ENCODE data around the gene C10orf90. TPM values are rescaled to one million over a fixed set of nuclear protein-coding genes. Genes with fewer than 3 reads are reported as not detected.

Gene C10orf90
- total and polyA plus RNA-seq, 3 donors from 2014 or later, result 4.3 to 17.6 (median 10.3) TPM

GRCh38 chr10:126549344-126549743, 121.1 kb downstream of the C10orf90 start:
- H3K36me3 ChIP-seq (ENCODE audit: low read depth, missing control alignments), result no peaks in the 10 kb centered on the region
- intact Hi-C loops (cut with DNase I; ENCODE audit: low total_unique reads), result no loop called here

DNA sequence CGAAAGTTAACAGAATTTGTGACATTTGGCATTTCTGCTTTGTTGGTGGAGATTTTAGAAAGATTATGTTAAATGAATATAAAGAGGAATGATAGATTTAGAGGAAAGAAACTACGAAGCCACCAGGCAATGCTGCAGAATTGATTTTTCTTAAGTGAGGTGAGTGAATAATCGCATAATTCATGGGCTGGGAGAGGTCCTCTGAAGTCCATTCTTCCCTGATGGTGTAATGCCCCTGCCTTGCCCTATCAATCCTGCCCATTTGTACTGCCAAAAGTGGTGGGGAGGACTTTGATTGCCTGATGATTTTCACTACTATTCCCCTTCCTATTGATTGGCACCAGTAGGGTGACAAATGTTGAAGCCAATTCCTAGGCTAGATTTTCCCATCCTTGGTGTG, 125.9 kb downstream of the C10orf90 start:
- no peak overlapping the region for H3K4me3 ChIP-seq
- no peaks in the 10 kb centered on the region for H3K36me3 ChIP-seq (ENCODE audit: low read depth, missing control alignments)
- no peaks in the 10 kb centered on the region for H3K4me1 ChIP-seq
- H3K27ac ChIP-seq, result no peak overlapping the region
- H3K27me3 ChIP-seq, result no peaks in the 10 kb centered on the region
- H3K9me3 ChIP-seq, result no peaks in the 10 kb centered on the region
- intact Hi-C loops (cut with DNase I; ENCODE audit: low total_unique reads), result no loop called here
- WGBS, 2 donors, result 63 to 80% methylated on average over 3 of the region's 3 CpGs
- no peak for DNase-seq
- TF ChIP-seq POLR2A (IDR thresholded peaks at IDR 0.05), result no peak
- TF ChIP-seq, protein P1, sequence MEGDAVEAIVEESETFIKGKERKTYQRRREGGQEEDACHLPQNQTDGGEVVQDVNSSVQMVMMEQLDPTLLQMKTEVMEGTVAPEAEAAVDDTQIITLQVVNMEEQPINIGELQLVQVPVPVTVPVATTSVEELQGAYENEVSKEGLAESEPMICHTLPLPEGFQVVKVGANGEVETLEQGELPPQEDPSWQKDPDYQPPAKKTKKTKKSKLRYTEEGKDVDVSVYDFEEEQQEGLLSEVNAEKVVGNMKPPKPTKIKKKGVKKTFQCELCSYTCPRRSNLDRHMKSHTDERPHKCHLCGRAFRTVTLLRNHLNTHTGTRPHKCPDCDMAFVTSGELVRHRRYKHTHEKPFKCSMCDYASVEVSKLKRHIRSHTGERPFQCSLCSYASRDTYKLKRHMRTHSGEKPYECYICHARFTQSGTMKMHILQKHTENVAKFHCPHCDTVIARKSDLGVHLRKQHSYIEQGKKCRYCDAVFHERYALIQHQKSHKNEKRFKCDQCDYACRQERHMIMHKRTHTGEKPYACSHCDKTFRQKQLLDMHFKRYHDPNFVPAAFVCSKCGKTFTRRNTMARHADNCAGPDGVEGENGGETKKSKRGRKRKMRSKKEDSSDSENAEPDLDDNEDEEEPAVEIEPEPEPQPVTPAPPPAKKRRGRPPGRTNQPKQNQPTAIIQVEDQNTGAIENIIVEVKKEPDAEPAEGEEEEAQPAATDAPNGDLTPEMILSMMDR (IDR thresholded peaks at IDR 0.05), result no peak

More at GRCh38 chr10:126549344-126549743, 121.1 kb downstream of the C10orf90 start:
- TF ChIP-seq, protein P1 (IDR thresholded peaks at IDR 0.05), result no peak
- no peak for TF ChIP-seq POLR2A (IDR thresholded peaks at IDR 0.05)
- Histone ChIP-seq H3K27ac (no peak overlapping the region), H3K4me1 (no peaks in the 10 kb centered on the region), H3K4me3 (no peak overlapping the region), H3K9me3 (no peaks in the 10 kb centered on the region), H3K27me3 (no peaks in the 10 kb centered on the region)
- DNase-seq, result no peak

- H3K4me1 ChIP-seq, result no peaks in the 10 kb centered on the region
- WGBS, 2 donors, result 85 to 86% methylated on average over 5 of the region's 5 CpGs
- DNase-seq, result no peak
- H3K9me3 ChIP-seq, result no peaks in the 10 kb centered on the region
- H3K36me3 ChIP-seq (ENCODE audit: low read depth, missing control alignments), result no peaks in the 10 kb centered on the region
- no peaks in the 10 kb centered on the region for H3K27me3 ChIP-seq
- TF ChIP-seq POLR2A (IDR thresholded peaks at IDR 0.05), result no peak
- TF ChIP-seq, protein P1 (IDR thresholded peaks at IDR 0.05), result no peak
- no peak overlapping the region for H3K4me3 ChIP-seq
- intact Hi-C loops (cut with DNase I; ENCODE audit: low total_unique reads), result no loop called here
- H3K27ac ChIP-seq, result no peak overlapping the region
Observed at GRCh38 chr10:126538439-126539135, 131.9 kb downstream of the C10orf90 start.

DNA sequence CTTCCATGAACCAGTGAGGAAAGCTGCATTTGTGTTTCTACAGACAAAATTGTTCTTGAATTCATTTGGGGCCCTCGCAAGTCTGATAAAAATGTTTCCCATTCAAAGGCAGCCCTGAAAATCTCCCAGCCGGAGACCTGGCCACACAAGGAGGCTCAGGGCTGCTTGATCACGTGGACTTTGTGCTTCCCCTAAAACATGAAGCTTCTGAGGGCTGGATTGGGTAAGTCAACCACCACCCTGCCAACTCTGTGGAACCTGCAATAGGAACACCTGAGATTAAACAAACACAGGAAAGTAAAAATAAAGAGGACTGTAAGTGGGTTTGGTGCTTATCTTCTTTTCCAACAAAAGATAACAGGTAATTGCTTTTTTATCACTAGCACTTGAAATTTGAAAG, 133.8 kb downstream of the C10orf90 start:
- intact Hi-C loops (cut with DNase I; ENCODE audit: low total_unique reads), result no loop called here

More for the DNA sequence above, 133.8 kb downstream of the C10orf90 start:
- no peaks in the 10 kb centered on the region for H3K36me3 ChIP-seq (ENCODE audit: low read depth, missing control alignments)
- no peaks in the 10 kb centered on the region for H3K9me3 ChIP-seq
- no peak for TF ChIP-seq POLR2A (IDR thresholded peaks at IDR 0.05)
- TF ChIP-seq, protein P1 (IDR thresholded peaks at IDR 0.05), result no peak
- DNase-seq, result no peak
- H3K4me3 ChIP-seq, result no peak overlapping the region
- WGBS, 2 donors, result 78 to 79% methylated on average over 3 of the region's 3 CpGs
- no peaks in the 10 kb centered on the region for H3K27me3 ChIP-seq
- no peak overlapping the region for H3K27ac ChIP-seq
- no peaks in the 10 kb centered on the region for H3K4me1 ChIP-seq

Data from testis (tissue), 3 donors.